GM03348 (cell line): ENCODE data around the gene IFT52.
"Not testable (repeated sequence)": the region's sequence is repeated elsewhere in the genome, so short reads cannot be mapped to it uniquely, and the experiment has no call there.

Experiments
- DNase-seq: peaks from one replicate; pipeline ENCODE4 v3.0.0; 2012; ENCODE audit warnings: low spot score

IFT52 gene

DNA sequence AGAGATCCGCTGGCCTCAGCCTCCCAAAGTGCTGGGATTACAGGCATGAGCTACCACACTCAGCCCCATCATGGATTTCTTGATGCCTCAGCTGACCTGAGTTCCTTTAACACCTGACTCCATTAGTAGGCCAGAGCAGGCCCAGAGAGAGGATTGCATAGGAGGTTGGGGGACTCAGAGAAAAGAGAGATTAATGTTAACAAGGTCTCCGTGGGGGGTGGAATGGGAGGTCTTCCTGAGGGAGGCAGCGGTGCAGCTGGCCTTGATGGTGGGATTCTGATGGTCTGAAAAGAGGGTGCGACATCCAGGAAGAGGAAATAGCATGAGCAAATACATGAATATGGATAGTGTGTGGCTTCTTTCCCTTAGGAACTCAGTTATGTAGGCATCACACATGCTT is 22.0 kb upstream of the IFT52 start:
- no peak for DNase-seq

GRCh38 chr20:43569282-43569681 is 21.5 kb upstream of the IFT52 start:
- no peak for DNase-seq

DNA sequence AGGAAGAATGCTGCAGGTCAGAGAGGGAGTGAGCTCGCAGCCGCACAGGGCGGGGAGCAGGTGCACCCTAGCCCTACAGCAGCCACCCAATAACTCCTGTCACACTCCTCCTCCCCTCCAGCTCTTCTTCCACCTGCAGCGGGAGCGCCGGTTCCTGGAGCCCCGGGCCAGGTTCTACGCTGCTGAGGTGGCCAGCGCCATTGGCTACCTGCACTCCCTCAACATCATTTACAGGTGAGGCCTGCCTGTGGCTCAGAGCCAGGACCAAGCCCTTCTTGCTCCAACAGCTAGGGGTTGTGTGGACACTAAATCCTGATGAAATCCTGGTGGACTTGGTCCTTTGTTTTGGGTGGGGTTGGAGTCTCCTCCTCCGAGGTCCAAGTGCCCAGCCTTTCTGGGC is 20.2 kb upstream of the IFT52 start:
- no peak for DNase-seq

GRCh38 chr20:43571310-43571709 is 19.4 kb upstream of the IFT52 start:
- DNase-seq = no peak

GRCh38 chr20:43571771-43572170 is 19.0 kb upstream of the IFT52 start:
- no peak for DNase-seq

DNA sequence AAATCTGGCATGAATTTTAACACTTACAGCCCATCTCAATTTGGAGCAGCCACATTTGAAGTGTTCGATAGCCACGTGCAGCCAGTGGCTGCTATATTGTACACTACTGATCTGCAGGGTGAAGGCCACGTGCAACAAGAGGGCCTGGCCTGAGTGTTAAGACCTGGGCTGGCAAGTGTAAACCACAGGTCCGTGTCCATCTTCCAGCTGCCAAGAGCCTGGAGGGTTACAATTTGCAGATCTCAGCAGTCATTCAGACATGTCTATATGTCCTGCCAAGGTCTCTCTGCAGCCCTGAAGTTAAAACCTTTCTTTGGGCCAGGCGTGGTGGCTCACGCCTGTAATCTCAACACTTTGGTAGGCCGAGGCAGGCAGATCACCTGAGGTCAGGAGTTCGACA is 17.8 kb upstream of the IFT52 start:
- DNase-seq = no peak

- DNase-seq = no peak
Measured at GRCh38 chr20:43576108-43576507, 14.6 kb upstream of the IFT52 start.

DNA sequence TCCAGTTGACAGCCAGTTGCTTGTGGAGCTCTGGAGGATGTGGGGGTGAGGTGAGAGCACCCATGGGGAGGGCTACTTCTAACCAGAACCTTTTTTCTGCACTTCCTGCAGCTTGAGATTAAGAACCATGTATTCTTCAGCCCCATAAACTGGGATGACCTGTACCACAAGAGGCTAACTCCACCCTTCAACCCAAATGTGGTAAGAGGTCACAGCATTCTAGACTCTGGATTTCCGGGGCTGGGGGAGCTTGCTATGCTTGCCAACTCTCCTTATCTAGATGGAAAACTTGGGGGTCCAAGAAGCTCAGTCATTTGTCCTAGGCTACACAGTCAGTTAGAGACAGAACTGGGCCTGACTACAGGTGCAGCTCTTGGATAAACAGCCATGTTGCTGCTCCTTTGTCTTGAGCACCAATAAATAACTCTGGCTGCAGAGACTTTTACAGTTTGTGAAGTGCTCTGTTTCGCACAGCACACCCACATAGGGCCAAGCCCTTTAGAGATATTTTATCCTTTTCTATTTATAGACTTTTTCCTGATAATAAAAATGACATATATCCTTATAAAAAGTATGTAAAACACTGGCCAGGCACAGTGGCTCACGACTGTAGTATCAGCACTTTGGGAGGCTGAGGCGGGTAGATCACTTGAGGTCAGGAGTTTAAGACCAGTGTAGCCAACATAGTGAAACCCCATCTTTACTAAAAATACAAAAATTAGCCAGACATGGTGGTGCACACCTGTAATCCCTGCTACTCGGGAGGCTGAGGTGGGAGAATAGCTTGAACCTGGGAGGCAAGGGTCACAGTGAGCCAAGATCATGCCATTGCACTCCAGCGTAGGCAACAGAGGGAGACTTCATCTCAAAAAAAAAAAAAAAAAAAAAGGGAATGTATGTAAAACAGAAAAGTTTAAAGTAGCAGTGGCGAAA is 10.6 kb upstream of the IFT52 start:
- DNase-seq = no peak

GRCh38 chr20:43583133-43583864 is 7.4 kb upstream of the IFT52 start:
- DNase-seq = no peak

GRCh38 chr20:43583982-43584432 is 6.7 kb upstream of the IFT52 start:
- peak; percentile 90 for DNase-seq

DNA sequence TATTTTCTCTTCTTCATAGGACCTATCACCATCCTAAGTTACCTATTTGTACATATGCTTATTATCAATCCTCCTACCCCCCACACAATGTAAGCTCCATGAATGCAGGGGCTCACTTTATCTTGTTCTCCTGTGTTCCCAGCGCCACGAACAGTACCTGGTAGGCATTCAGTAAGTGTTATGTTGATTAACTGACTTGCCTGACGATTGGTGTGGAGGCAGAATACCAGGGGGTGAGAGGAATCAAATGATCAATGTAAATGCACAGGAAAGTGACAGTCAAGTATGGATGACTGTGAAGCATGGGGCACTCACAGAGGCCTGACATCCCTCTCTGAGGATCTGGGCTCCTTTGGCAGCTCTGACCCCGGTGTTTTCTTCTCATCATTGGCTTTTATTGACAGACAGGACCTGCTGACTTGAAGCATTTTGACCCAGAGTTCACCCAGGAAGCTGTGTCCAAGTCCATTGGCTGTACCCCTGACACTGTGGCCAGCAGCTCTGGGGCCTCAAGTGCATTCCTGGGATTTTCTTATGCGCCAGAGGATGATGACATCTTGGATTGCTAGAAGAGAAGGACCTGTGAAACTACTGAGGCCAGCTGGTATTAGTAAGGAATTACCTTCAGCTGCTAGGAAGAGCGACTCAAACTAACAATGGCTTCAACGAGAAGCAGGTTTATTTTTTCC is 6.1 kb upstream of the IFT52 start:
- DNase-seq = peak; percentile 69

DNA sequence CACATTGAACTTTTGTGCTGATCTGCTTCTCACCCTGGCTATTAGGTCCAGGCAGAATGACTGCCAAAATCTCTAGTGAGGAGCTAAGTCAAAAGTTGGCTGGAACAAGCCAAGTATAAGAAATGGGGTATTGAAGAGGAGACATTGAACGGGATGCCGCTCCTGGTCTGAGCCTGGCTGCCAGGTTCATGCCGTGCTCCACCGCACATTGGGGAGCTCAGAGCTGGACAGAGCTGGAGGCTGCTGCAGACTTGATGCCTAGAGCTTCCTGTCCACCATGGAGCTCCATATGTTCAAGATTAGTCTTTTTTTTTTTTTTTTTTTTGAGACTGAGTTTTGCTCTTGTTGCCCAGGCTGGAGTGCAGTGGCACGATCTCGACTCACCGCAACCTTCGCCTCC is 4.1 kb upstream of the IFT52 start:
- no peak for DNase-seq

DNA sequence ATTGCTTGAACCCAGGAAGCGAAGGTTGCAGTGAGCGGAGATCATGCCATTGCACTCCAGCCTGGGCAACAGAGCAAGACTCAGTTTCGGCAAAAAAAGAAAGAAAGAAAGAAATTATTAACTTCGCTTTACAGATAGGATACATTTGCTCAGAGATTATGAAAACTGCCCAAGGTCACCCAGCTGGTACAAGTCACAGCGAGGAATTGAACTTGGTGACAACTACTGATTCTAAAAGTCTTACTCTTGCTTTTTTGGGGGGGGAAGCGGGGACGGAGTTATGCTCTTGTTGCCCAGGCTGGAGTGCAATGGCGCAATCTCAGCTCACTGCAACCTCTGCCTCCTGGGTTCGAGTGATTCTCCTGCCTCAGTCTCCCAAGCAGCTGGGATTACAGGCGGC is 2.2 kb upstream of the IFT52 start:
- DNase-seq = not testable (repeated sequence)

DNA sequence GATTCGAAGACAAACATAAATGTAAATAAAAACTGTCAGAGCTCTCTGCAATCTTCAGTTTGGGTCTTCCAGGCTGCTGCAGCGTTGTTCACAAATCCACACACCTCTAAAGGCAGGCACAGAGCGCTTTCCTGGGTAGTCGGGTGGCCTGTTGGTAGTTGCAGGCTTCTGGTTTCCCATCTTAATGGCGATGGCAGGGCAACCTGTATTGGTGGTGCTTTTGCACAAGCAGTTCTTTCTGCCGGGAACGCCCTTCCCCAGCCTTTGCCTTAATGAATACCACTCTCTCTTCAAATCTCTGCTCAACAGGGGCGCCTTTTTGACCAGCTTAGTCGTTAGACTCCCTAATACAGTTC is 723 bp upstream of the IFT52 start:
- DNase-seq = peak; percentile 27

DNA sequence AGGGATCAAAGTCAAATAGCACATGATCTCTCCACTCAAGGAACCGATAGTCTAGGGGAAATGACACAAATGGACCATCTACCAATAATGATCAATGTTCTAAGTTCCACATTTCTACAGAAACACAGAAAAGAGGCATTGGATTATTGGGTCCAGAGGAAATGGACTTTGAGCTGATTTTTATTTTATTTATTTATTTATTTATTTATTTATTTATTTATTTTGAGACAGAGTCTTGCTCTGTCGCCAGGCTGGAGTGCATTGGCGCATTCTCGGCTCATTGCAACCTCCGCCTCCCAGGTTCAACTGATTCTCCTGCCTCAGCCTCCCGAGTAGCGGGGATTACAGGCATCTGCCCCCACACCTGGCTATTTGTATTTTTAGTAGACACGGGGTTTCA is 11.2 kb downstream of the IFT52 start:
- DNase-seq = not testable (repeated sequence)

- no peak for DNase-seq
Measured at GRCh38 chr20:43603124-43603523, 12.4 kb downstream of the IFT52 start.

DNA sequence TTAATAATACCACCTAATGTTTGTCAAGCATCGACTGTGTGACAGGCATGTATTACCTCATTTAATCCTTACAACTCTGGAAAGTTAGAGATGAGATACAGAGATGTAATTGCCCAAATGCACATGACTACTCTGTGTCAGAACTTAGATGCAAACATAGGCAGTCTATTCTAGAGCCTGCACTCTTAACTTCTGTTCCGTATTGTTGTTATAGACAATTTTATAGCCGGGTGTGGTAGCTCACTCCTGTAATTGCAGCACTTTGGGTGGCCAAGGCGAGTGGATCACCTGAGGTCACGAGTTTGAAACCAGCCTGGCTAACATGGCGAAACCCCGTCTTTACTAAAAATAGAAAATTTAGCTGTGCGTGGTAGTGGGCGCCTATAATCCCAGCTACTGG is 15.0 kb downstream of the IFT52 start:
- no peak for DNase-seq

- not testable (repeated sequence) for DNase-seq
Measured at GRCh38 chr20:43607278-43607677, 16.5 kb downstream of the IFT52 start.

DNA sequence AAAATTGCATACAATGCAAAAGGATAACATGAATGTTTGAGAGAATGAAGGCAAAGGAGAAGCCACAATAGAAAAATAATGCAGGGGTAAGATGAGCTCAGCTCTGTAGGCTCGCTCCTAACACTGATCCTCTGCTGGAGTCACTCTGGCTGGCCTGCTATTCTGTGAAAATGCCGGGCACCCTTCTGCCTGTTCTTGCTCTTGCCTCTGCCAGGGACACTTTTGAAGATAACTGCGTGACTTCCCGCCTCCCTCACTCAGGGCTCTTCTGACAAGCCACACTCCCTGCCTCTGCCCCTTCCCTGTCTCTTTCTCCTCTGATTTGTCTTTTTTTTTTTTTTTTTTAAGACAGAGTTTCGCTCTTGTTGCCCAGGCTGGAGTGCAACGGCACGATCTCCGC is 40.9 kb downstream of the IFT52 start:
- DNase-seq = no peak

- no peak for DNase-seq
Measured at GRCh38 chr20:43636429-43636828, 45.7 kb downstream of the IFT52 start.

DNA sequence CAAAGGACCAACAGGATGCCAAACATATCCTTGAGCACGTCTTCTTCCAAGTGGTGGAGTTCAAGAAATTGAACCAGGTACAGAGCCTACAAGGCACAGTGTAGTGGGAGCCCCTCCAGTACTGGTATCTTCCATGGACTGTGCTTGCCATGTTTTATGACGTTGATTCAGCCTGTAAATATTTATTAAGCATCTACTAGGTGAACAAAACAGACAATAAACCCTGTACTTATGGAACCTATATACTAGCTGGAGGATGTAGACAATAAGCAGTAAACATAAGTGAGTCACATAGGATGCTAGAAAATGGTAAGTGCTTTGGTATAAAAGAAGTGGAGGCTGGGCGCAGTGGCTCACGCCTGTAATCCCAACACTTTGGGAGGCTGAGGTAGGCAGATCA is 51.8 kb downstream of the IFT52 start:
- no peak for DNase-seq

- DNase-seq = no peak
Measured at GRCh38 chr20:43650997-43651525, 60.3 kb downstream of the IFT52 start.
